Measurements from ENCODE around the gene ZNF503. TPM values are rescaled to one million over a fixed set of nuclear protein-coding genes. Genes with fewer than 3 reads are reported as not detected.

Gene ZNF503
- total and polyA plus RNA-seq, 2 of the 8 experiments (the other 6 are each of a cell fraction or from before 2014, with no cell fraction given): 0.03 to 0.13 TPM

- FAIRE-seq (no peak), DNase-seq (ENCODE audit: low read depth in 1 of 2, low spot score in 2 of 2) (peak in 1 of 2 experiments; percentile 90)
- Histone ChIP-seq H2AK5ac (ENCODE audit: low read depth, low read length) (no peak overlapping the region), H3K4me1 (replicated peaks in 1 of 4; ENCODE audit: control insufficient read depth in 3 of 4, insufficient read depth in 4 of 4, low read length in 3 of 4) (peaks cover 0 to 37% (median 15%) of the 10 kb centered on the region in 4 experiments; a peak in 6 of 7 replicates), H3K79me1 (ENCODE audit: low read depth, low read length) (no peaks in the 10 kb centered on the region), H2BK5ac (ENCODE audit: low read depth, low read length) (no peak overlapping the region), H3K36me3 (ENCODE audit: control insufficient read depth in 2 of 4, insufficient read depth in 4 of 4, low read length in 3 of 4) (peaks cover 0 to 5% (median 0%) of the 10 kb centered on the region in 4 experiments; a peak in 1 of 8 replicates), H4K20me1 (replicated peaks in 1 of 2; ENCODE audit: control insufficient read depth in 1 of 2, insufficient read depth in 2 of 2, low read length in 2 of 2) (peaks cover 5 to 13% of the 10 kb centered on the region in 2 experiments), H3K9me3 (ENCODE audit: insufficient read depth in 2 of 2, low read depth in 1 of 2, low read length in 1 of 2) (no peaks in the 10 kb centered on the region), H3K23me2 (ENCODE audit: low read depth, low read length) (peaks cover 20% of the 10 kb centered on the region; the same call in 1 of the 2 replicates), H3K9ac (replicated peaks in 1 of 4; ENCODE audit: extremely low read depth in 1 of 4, low read depth in 3 of 4, low read length in 3 of 4) (no peak overlapping the region; a peak in 1 of 7 replicates), H3K23ac (ENCODE audit: insufficient read length) (no peak overlapping the region), H3K56ac (replicated peaks; ENCODE audit: insufficient read length, low read depth, low read length) (no peak overlapping the region), H2BK20ac (ENCODE audit: low read length) (no peak overlapping the region), H4K91ac (replicated peaks; ENCODE audit: insufficient read length, low read length) (no peak overlapping the region), H3K27ac (ENCODE audit: low read depth, low read length) (no peak overlapping the region), H3K14ac (ENCODE audit: insufficient read length) (no peak overlapping the region), H2AFZ (ENCODE audit: low read length) (peak overlapping the region; percentile 48; the same call in 1 of the 2 replicates), H4K5ac (ENCODE audit: insufficient read length, low read depth, low read length) (no peak overlapping the region), H4K8ac (ENCODE audit: extremely low read depth, insufficient read depth, low read length) (peak overlapping the region; percentile 28; the same call in 1 of the 2 replicates), H3K4ac (replicated peaks; ENCODE audit: insufficient read length, low read depth, low read length) (no peak overlapping the region), H3K4me2 (ENCODE audit: insufficient read depth in 1 of 2, low read depth in 2 of 2, low read length in 2 of 2) (peak overlapping the region; percentile 67 to 96), H3K27me3 (replicated peaks in 1 of 4; ENCODE audit: control insufficient read depth in 3 of 4, extremely low read depth in 1 of 4, insufficient read depth in 3 of 4, low read length in 3 of 4) (peaks cover 63 to 93% (median 74%) of the 10 kb centered on the region in 4 experiments), H3K79me2 (ENCODE audit: control insufficient read depth in 1 of 2, insufficient read depth in 2 of 2, low read length in 2 of 2) (no peaks in the 10 kb centered on the region), H2BK12ac (ENCODE audit: low read depth, low read length) (peak overlapping the region; percentile 13; the same call in 1 of the 2 replicates), H2BK15ac (ENCODE audit: low read length) (peak overlapping the region; percentile 25; the same call in 1 of the 2 replicates), H3K18ac (ENCODE audit: extremely low read depth, low read length) (no peak overlapping the region; the same call in 1 of the 2 replicates), H2BK120ac (replicated peaks; ENCODE audit: low read depth, low read length) (no peak overlapping the region), H3K4me3 (ENCODE audit: extremely low read depth in 1 of 4, insufficient read depth in 2 of 4, low read depth in 3 of 4, low read length in 4 of 4) (peak overlapping the region; percentile 14 to 62 (median 52); a peak in 5 of 8 replicates)
- 13% methylated on average over 21 of the region's 64 CpGs; no CpG with 5 or more reads in 1 of the 2 experiments for WGBS, 2 experiments (ENCODE audit: extremely low coverage in 1 of 2, insufficient coverage in 1 of 2, insufficient read length in 1 of 2, insufficient replicate concordance in 2 of 2, low coverage in 1 of 2, low lambda C conversion rate in 2 of 2, missing lambda C conversion rate in 1 of 2)
- ChIA-PET POLR2A (ENCODE audit: partially characterized antibody) (interaction anchor here (0.7 to 2.0 kb wide), 4 partner anchors 11 to 148 kb away, joined by 3 to 5 read pairs (median 4); no protein-coding TSS in a partner anchor), CTCF (ENCODE audit: partially characterized antibody) (interaction anchor here (0.5 to 4.6 kb wide), 39 partner anchors 9 to 1203 kb away, joined by 3 to 25 read pairs (median 3); partner anchors contain the start of gene LRMDA)
- TF ChIP-seq KDM4A (IDR thresholded peaks at IDR 0.05; ENCODE audit: low read depth, low read length, severe bottlenecking) (peak; percentile 48), SRF (IDR thresholded peaks at IDR 0.05; ENCODE audit: low read depth, low read length) (no peak), MAX (IDR thresholded peaks at IDR 0.05) (peak; percentile 52; the same call in 1 of the 2 replicates), HDAC2 (IDR thresholded peaks at IDR 0.05; ENCODE audit: borderline replicate concordance in 1 of 2, low read depth in 2 of 2, low read length in 2 of 2) (0 out of 4 replicates have a peak, but pooled peaks of 1 of the 2 experiments have one; percentile 32)
- TF ChIP-seq, protein P1, sequence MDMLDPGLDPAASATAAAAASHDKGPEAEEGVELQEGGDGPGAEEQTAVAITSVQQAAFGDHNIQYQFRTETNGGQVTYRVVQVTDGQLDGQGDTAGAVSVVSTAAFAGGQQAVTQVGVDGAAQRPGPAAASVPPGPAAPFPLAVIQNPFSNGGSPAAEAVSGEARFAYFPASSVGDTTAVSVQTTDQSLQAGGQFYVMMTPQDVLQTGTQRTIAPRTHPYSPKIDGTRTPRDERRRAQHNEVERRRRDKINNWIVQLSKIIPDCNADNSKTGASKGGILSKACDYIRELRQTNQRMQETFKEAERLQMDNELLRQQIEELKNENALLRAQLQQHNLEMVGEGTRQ (IDR thresholded peaks at IDR 0.05; ENCODE audit: low read length): no peak
These were observed 6.3 kb downstream of the ZNF503 start for GRCh38 chr10:75395066-75395931.
